ENCODE results near the gene EID3. TPM values are rescaled to one million over a fixed set of nuclear protein-coding genes. Genes with fewer than 3 reads are reported as not detected.

EID3 gene
- total and polyA plus RNA-seq, 4 donors: 0.89 to 16.6 (median 4.5) TPM

- Histone ChIP-seq H3K27me3 (ENCODE audit: control insufficient read depth in 3 of 3, insufficient read depth in 3 of 3, low read length in 2 of 3) (no peaks in the 10 kb centered on the region), H3K4me1 (ENCODE audit: control insufficient read depth in 5 of 5, insufficient read depth in 5 of 5, low read length in 5 of 5) (peaks cover 0 to 26% (median 5%) of the 10 kb centered on the region in 5 donors), H3K36me3 (ENCODE audit: control insufficient read depth in 4 of 4, insufficient read depth in 4 of 4, low read length in 4 of 4) (peaks cover 0 to 7% (median 0%) of the 10 kb centered on the region in 4 donors), H3K9me3 (ENCODE audit: control insufficient read depth in 4 of 4, insufficient read depth in 3 of 4, low read length in 3 of 4) (no peaks in the 10 kb centered on the region), H3K27ac (ENCODE audit: low read depth in 1 of 2, low read length in 1 of 2) (peak overlapping the region; percentile 94 to 97), H3K4me3 (no peak overlapping the region), H3K9ac (ENCODE audit: insufficient read depth in 1 of 2, low read length in 2 of 2) (peak overlapping the region in 1 of 2 donors; percentile 91)
- 65 to 72% methylated on average over 3 of the region's 3 CpGs for WGBS, 2 donors
- DNase-seq (peak in 2 of 3 donors; percentile 24 to 26), ATAC-seq (ENCODE audit: insufficient read depth, low FRiP score) (peak; percentile 7)
- TF ChIP-seq, protein P1, sequence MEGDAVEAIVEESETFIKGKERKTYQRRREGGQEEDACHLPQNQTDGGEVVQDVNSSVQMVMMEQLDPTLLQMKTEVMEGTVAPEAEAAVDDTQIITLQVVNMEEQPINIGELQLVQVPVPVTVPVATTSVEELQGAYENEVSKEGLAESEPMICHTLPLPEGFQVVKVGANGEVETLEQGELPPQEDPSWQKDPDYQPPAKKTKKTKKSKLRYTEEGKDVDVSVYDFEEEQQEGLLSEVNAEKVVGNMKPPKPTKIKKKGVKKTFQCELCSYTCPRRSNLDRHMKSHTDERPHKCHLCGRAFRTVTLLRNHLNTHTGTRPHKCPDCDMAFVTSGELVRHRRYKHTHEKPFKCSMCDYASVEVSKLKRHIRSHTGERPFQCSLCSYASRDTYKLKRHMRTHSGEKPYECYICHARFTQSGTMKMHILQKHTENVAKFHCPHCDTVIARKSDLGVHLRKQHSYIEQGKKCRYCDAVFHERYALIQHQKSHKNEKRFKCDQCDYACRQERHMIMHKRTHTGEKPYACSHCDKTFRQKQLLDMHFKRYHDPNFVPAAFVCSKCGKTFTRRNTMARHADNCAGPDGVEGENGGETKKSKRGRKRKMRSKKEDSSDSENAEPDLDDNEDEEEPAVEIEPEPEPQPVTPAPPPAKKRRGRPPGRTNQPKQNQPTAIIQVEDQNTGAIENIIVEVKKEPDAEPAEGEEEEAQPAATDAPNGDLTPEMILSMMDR (IDR thresholded peaks at IDR 0.05; ENCODE audit: control extremely low read depth, extremely low read depth): no peak
Observed at GRCh38 chr12:104285740-104286515, 17.6 kb upstream of the EID3 start.

GRCh38 chr12:104286516-104287482 lies 16.7 kb upstream of the EID3 start:
- WGBS, 2 donors: 0 to 1% methylated on average over 40 of the region's 40 CpGs
- peak; percentile 77 for ATAC-seq (ENCODE audit: insufficient read depth, low FRiP score)
- peak overlapping the region; percentile 82 to 91 for H3K9ac ChIP-seq (ENCODE audit: insufficient read depth in 1 of 2, low read length in 2 of 2)
- H3K9me3 ChIP-seq (ENCODE audit: control insufficient read depth in 4 of 4, insufficient read depth in 3 of 4, low read length in 3 of 4): no peaks in the 10 kb centered on the region
- peak overlapping the region; percentile 94 to 97 for H3K27ac ChIP-seq (ENCODE audit: low read depth in 1 of 2, low read length in 1 of 2)
- H3K36me3 ChIP-seq (ENCODE audit: control insufficient read depth in 4 of 4, insufficient read depth in 4 of 4, low read length in 4 of 4): peaks cover 0 to 9% (median 1%) of the 10 kb centered on the region in 4 donors
- peak overlapping the region; percentile 72 for H3K4me3 ChIP-seq
- H3K27me3 ChIP-seq (ENCODE audit: control insufficient read depth in 3 of 3, insufficient read depth in 3 of 3, low read length in 2 of 3): no peaks in the 10 kb centered on the region
- peak; percentile 92 to 96 (median 95) for DNase-seq
- TF ChIP-seq, protein P1 (IDR thresholded peaks at IDR 0.05; ENCODE audit: control extremely low read depth, extremely low read depth): no peak
- H3K4me1 ChIP-seq (ENCODE audit: control insufficient read depth in 5 of 5, insufficient read depth in 5 of 5, low read length in 5 of 5): peaks cover 0 to 26% (median 5%) of the 10 kb centered on the region in 5 donors

GRCh38 chr12:104288635-104289274 lies 14.8 kb upstream of the EID3 start:
- H3K4me1 ChIP-seq (ENCODE audit: control insufficient read depth in 5 of 5, insufficient read depth in 5 of 5, low read length in 5 of 5): peaks cover 0 to 26% (median 5%) of the 10 kb centered on the region in 5 donors
- ATAC-seq (ENCODE audit: insufficient read depth, low FRiP score): peak; percentile 75
- H3K9ac ChIP-seq (ENCODE audit: insufficient read depth in 1 of 2, low read length in 2 of 2): peak overlapping the region; percentile 41 to 86

More at GRCh38 chr12:104288635-104289274, 14.8 kb upstream of the EID3 start:
- Histone ChIP-seq H3K27ac (ENCODE audit: low read depth in 1 of 2, low read length in 1 of 2) (peak overlapping the region; percentile 88 to 97), H3K27me3 (ENCODE audit: control insufficient read depth in 3 of 3, insufficient read depth in 3 of 3, low read length in 2 of 3) (no peaks in the 10 kb centered on the region), H3K36me3 (ENCODE audit: control insufficient read depth in 4 of 4, insufficient read depth in 4 of 4, low read length in 4 of 4) (peaks cover 0 to 15% (median 11%) of the 10 kb centered on the region in 4 donors), H3K9me3 (ENCODE audit: control insufficient read depth in 4 of 4, insufficient read depth in 3 of 4, low read length in 3 of 4) (no peaks in the 10 kb centered on the region), H3K4me3 (peak overlapping the region; percentile 72)
- peak; percentile 77 to 82 (median 82) for DNase-seq
- WGBS, 2 donors: 0 to 1% methylated on average over 41 of the region's 41 CpGs
- TF ChIP-seq, protein P1 (IDR thresholded peaks at IDR 0.05; ENCODE audit: control extremely low read depth, extremely low read depth): no peak

Measured in lung (tissue), 12 donors.